PC-9 (cell line): ENCODE measurements around the gene HYDIN. TPM values are rescaled to one million over a fixed set of nuclear protein-coding genes. Genes with fewer than 3 reads are reported as not detected.

ENCODE experiments used
- BruUV-seq: library from RNA; stranded (reverse); fragments of 400-500 nt; replicated peaks from 2 replicates; lab custom pipeline; 2021; lab: Mats Ljungman, UMichigan
- CTCF ChIA-PET: fragments of 300-600 bp; sonication (Branson Sonifier 250); formaldehyde crosslinking; loops from one replicate; lab custom pipeline; 2022; ENCODE audit warnings: antibody characterized with exemption; lab: Charles Lee
- POLR2A ChIA-PET: fragments of 300-600 bp; sonication (Branson Sonifier 250); formaldehyde crosslinking; loops from one replicate; lab custom pipeline; 2022; ENCODE audit warnings: antibody characterized with exemption; ENCODE audit not compliant: unreplicated experiment; lab: Charles Lee
- DNase-seq, 2 experiments: peaks; one replicate each; pipeline versions ENCODE4 v3.0.0 to v3.0.0-alpha.2; 2015 to 2022; ENCODE audit warnings: mixed read lengths in 1 of 2
- H2AFZ ChIP-seq: fragments of 200-600 bp; sonication (generic); 2 replicates; pipeline ENCODE4 v1.8.1; 2017; ENCODE audit warnings: antibody characterized with exemption
- H3F3A ChIP-seq: fragments of 200-600 bp; sonication (generic); 2 replicates; pipeline ENCODE4 v1.8.1; 2017; ENCODE audit warnings: antibody characterized with exemption, mild to moderate bottlenecking, low read depth; ENCODE audit not compliant: insufficient read depth
- H3K27ac ChIP-seq: fragments of 200-600 bp; sonication (generic); 2 replicates; pipeline ENCODE4 v1.6.1; 2016; ENCODE audit warnings: mixed run types
- H3K27me3 ChIP-seq: fragments of 200-600 bp; sonication (generic); 2 replicates; pipeline ENCODE4 v1.6.1; 2016; ENCODE audit warnings: low read depth, mixed run types; ENCODE audit not compliant: insufficient read depth
- H3K36me3 ChIP-seq: fragments of 200-600 bp; sonication (generic); 2 replicates; pipeline ENCODE4 v1.6.1; 2016; ENCODE audit warnings: low read depth, mixed run types
- H3K4me1 ChIP-seq: fragments of 200-600 bp; sonication (generic); replicated peaks from 2 replicates; pipeline ENCODE4 v1.6.1; 2016; ENCODE audit warnings: mixed run types; ENCODE audit not compliant: insufficient read depth
- H3K4me2 ChIP-seq: fragments of 200-600 bp; sonication (generic); 2 replicates; pipeline ENCODE4 v1.6.1; 2017; ENCODE audit warnings: mixed run types
- H3K4me3 ChIP-seq: fragments of 200-600 bp; sonication (generic); 2 replicates; pipeline ENCODE4 v1.6.1; 2016; ENCODE audit warnings: mixed run types
- H3K79me2 ChIP-seq: fragments of 200-600 bp; sonication (generic); 2 replicates; pipeline ENCODE4 v1.6.1; 2017; ENCODE audit warnings: low read depth, mixed run types
- H3K9me2 ChIP-seq: fragments of 200-600 bp; sonication (generic); 2 replicates; pipeline ENCODE4 v1.8.1; 2017; ENCODE audit warnings: mild to moderate bottlenecking; ENCODE audit not compliant: insufficient read depth
- H3K9me3 ChIP-seq: fragments of 200-600 bp; sonication (generic); 2 replicates; pipeline ENCODE4 v1.8.1; 2016; ENCODE audit warnings: low read depth; ENCODE audit not compliant: insufficient read depth
- H4K20me1 ChIP-seq: fragments of 200-600 bp; sonication (generic); 2 replicates; pipeline ENCODE4 v1.8.1; 2017; ENCODE audit not compliant: insufficient read depth
- EZH2 ChIP-seq: fragments of 200-600 bp; sonication (generic); IDR thresholded peaks from 2 replicates; pipeline ENCODE4 v1.8.0; 2017; ENCODE audit warnings: antibody characterized with exemption, low read depth
- intact Hi-C: fragments of 100-400 bp; cut with micrococcal nuclease; formaldehyde crosslinking; loops from one replicate; pipeline ENCODE4 v1.10.0; 2022; ENCODE audit not compliant: unreplicated experiment
- total RNA-seq: library from RNA; stranded (reverse); gene quantifications from 2 replicates; pipeline ENCODE4 v1.2.3, GENCODE V29; 2021
- TF ChIP-seq, protein P1 (sequence below): fragments of 200-600 bp; sonication (generic); conservative IDR thresholded peaks from 2 replicates; pipeline ENCODE4 v1.6.1; 2017; ENCODE audit warnings: mixed run types, antibody characterized with exemption, mild to moderate bottlenecking, moderate library complexity

HYDIN gene
- total RNA-seq, 1 experiment from 2014 or later: 31.0 TPM

GRCh38 chr16:70796301-70796700 lies 434.2 kb downstream of the HYDIN start:
- CTCF ChIA-PET: no interaction called here
- no peak for DNase-seq
- no TSS peak for BruUV-seq
- Histone ChIP-seq H3K4me1 (peaks cover under 1% of the 10 kb centered on the region; the same call in 1 of the 2 replicates), H3K4me3 (no peak overlapping the region), H2AFZ (no peak overlapping the region), H4K20me1 (peaks cover 14% of the 10 kb centered on the region), H3K4me2 (no peak overlapping the region), H3K9me2 (no peaks in the 10 kb centered on the region), H3K9me3 (no peaks in the 10 kb centered on the region), H3K79me2 (peaks cover 90% of the 10 kb centered on the region), H3K36me3 (peaks cover 10% of the 10 kb centered on the region; the same call in 1 of the 2 replicates), H3K27ac (no peak overlapping the region), H3F3A (no peaks in the 10 kb centered on the region), H3K27me3 (no peaks in the 10 kb centered on the region)
- no peak for TF ChIP-seq EZH2
- TF ChIP-seq, protein P1, sequence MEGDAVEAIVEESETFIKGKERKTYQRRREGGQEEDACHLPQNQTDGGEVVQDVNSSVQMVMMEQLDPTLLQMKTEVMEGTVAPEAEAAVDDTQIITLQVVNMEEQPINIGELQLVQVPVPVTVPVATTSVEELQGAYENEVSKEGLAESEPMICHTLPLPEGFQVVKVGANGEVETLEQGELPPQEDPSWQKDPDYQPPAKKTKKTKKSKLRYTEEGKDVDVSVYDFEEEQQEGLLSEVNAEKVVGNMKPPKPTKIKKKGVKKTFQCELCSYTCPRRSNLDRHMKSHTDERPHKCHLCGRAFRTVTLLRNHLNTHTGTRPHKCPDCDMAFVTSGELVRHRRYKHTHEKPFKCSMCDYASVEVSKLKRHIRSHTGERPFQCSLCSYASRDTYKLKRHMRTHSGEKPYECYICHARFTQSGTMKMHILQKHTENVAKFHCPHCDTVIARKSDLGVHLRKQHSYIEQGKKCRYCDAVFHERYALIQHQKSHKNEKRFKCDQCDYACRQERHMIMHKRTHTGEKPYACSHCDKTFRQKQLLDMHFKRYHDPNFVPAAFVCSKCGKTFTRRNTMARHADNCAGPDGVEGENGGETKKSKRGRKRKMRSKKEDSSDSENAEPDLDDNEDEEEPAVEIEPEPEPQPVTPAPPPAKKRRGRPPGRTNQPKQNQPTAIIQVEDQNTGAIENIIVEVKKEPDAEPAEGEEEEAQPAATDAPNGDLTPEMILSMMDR: no peak
- POLR2A ChIA-PET: no interaction called here
- intact Hi-C loops: no loop called here

- Histone ChIP-seq H3K9me2 (no peaks in the 10 kb centered on the region), H4K20me1 (peaks cover 14% of the 10 kb centered on the region), H3K36me3 (peaks cover 10% of the 10 kb centered on the region; the same call in 1 of the 2 replicates), H3K27me3 (no peaks in the 10 kb centered on the region), H3K9me3 (no peaks in the 10 kb centered on the region), H3K4me2 (no peak overlapping the region), H3K27ac (no peak overlapping the region), H3F3A (no peaks in the 10 kb centered on the region), H2AFZ (no peak overlapping the region), H3K4me3 (no peak overlapping the region), H3K79me2 (peaks cover 87% of the 10 kb centered on the region), H3K4me1 (no peaks in the 10 kb centered on the region; the same call in 1 of the 2 replicates)
- intact Hi-C loops: no loop called here
- no peak for DNase-seq
- ChIA-PET CTCF (no interaction called here), POLR2A (no interaction called here)
- BruUV-seq: no TSS peak
- TF ChIP-seq, protein P1: no peak
- TF ChIP-seq EZH2: no peak
These were observed 435.1 kb downstream of the HYDIN start for GRCh38 chr16:70795296-70795912.

DNA sequence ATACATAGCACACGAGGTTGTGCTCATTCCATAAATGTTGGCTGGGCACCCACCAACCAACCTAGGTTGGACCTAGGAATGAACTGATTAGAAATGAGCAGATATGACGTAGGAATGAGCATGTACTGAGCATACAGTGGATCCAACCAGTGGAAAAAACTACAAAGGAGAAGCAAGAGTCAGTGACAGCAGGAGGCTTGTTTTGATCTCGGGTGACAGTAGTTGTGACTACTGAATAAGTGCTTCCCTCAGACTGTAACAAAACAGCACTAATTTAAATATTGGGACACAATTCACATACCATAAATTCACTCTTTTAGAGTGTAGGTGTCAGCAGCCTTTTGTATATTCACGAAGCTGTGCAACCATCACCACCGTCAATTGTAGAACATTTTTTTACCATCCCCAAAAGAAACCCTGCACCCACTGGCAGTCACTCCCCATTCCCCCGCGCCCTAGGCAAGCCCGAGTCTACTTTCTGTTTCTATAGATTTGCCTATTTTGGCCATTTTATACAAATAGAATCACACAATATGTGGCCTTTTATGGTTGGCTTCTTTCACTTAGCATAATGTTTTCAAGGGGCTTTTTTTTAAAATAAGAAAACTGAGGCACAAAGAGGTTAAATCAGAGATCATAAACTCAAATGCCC lies 436.5 kb downstream of the HYDIN start:
- H3K9me2 ChIP-seq: no peaks in the 10 kb centered on the region
- no peaks in the 10 kb centered on the region for H3K4me1 ChIP-seq
- no peaks in the 10 kb centered on the region for H3K9me3 ChIP-seq
- peaks cover 73% of the 10 kb centered on the region for H3K79me2 ChIP-seq
- ChIA-PET POLR2A (interaction anchor here (0.6 kb wide), 1 partner anchor 105 kb away, joined by 4 read pairs; no protein-coding TSS in a partner anchor), CTCF (no interaction called here)
- no peak for TF ChIP-seq EZH2
- TF ChIP-seq, protein P1: no peak
- peaks cover 10% of the 10 kb centered on the region; the same call in 1 of the 2 replicates for H3K36me3 ChIP-seq
- DNase-seq: no peak
- no peak overlapping the region for H3K27ac ChIP-seq
- no peak overlapping the region for H2AFZ ChIP-seq
- no peak overlapping the region for H3K4me2 ChIP-seq
- no peak overlapping the region for H3K4me3 ChIP-seq
- H3K27me3 ChIP-seq: no peaks in the 10 kb centered on the region
- H4K20me1 ChIP-seq: peaks cover 18% of the 10 kb centered on the region
- no peaks in the 10 kb centered on the region for H3F3A ChIP-seq
- intact Hi-C loops: no loop called here
- no TSS peak for BruUV-seq
